Ishikawa (cell line): ENCODE results near the gene SKAP1.

Experiments
- CEBPB ChIP-seq: IDR thresholded peaks from 2 replicates; pipeline ENCODE4 v1.6.1; 2012
- CREB1 ChIP-seq: IDR thresholded peaks from 2 replicates; pipeline ENCODE4 v1.6.1; 2012; ENCODE audit warnings: low read depth
- EGR1 ChIP-seq: IDR thresholded peaks from 2 replicates; pipeline ENCODE4 v1.6.1; 2012
- EP300 ChIP-seq: IDR thresholded peaks from 2 replicates; pipeline ENCODE4 v1.6.1; 2012; ENCODE audit warnings: borderline replicate concordance
- FOXM1 ChIP-seq: IDR thresholded peaks from 2 replicates; pipeline ENCODE4 v1.6.1; 2012; ENCODE audit warnings: low read depth, borderline replicate concordance
- NFIC ChIP-seq: IDR thresholded peaks from 2 replicates; pipeline ENCODE4 v1.6.1; 2012
- RAD21 ChIP-seq: IDR thresholded peaks from 2 replicates; pipeline ENCODE4 v1.6.1; 2012; ENCODE audit warnings: low read depth
- TAF1 ChIP-seq: IDR thresholded peaks from 2 replicates; pipeline ENCODE4 v1.6.1; 2012; ENCODE audit warnings: low read depth, mild to moderate bottlenecking
- TCF12 ChIP-seq: IDR thresholded peaks from 2 replicates; pipeline ENCODE4 v1.6.1; 2012; ENCODE audit warnings: low read depth
- TEAD4 ChIP-seq: IDR thresholded peaks from 2 replicates; pipeline ENCODE4 v1.6.1; 2012
- USF1 ChIP-seq: IDR thresholded peaks from 2 replicates; pipeline ENCODE4 v1.6.1; 2012
- YY1 ChIP-seq: IDR thresholded peaks from 2 replicates; pipeline ENCODE4 v1.6.1; 2012; ENCODE audit warnings: low read depth
- ZBTB7A ChIP-seq: IDR thresholded peaks from 2 replicates; pipeline ENCODE4 v1.6.1; 2012; ENCODE audit warnings: low read depth
- TF ChIP-seq, protein P1 (sequence below): IDR thresholded peaks from 2 replicates; pipeline ENCODE4 v1.6.1; 2012
- TF ChIP-seq, protein P2 (sequence below): IDR thresholded peaks from 2 replicates; pipeline ENCODE4 v1.6.1; 2012; ENCODE audit warnings: low read depth, mild to moderate bottlenecking

The SKAP1 gene

DNA sequence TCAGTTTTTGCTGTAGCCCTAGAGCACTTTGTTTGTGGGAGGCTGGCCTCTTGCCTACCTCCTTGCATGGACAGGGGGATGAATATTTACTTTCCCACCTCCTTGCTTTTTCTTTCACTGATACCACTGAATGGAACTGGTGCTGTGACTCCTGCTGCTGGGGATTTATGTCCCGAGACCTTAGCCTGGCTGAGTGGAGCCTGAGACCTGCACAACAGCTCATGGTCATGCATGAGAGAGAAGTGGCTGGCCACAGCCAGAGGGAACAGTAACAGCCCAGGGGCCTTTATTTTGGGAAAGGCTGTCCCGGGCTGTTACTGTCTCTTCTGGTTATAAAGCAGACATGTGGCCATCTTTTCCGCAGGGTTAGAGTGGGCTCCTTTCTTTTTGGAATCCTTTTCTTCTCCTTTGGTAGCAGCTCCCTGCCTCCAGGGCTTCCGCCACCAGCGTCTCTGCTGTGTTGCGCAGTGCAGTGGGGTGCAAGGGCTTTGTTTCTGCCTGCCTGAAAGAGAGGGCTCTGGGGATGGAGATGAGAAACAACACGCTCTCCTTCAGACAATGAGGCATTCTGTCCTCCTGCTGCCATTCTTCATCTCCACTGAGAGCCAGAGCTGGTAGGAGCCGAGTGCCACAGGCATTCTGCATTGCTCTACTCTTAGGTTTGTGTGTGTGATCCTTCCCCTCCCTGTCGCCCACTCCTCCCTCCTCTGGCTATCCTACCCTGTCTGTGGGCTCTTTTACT, 307.9 kb downstream of the SKAP1 start:
- TF ChIP-seq FOXM1: no peak
- TF ChIP-seq RAD21: no peak
- no peak for TF ChIP-seq YY1
- TF ChIP-seq USF1: no peak
- no peak for TF ChIP-seq TAF1
- TF ChIP-seq, protein P1, sequence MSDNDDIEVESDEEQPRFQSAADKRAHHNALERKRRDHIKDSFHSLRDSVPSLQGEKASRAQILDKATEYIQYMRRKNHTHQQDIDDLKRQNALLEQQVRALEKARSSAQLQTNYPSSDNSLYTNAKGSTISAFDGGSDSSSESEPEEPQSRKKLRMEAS: no peak
- TF ChIP-seq TCF12: no peak
- no peak for TF ChIP-seq NFIC
- TF ChIP-seq CREB1: no peak
- no peak for TF ChIP-seq EP300
- TF ChIP-seq ZBTB7A: no peak
- no peak for TF ChIP-seq TEAD4

DNA sequence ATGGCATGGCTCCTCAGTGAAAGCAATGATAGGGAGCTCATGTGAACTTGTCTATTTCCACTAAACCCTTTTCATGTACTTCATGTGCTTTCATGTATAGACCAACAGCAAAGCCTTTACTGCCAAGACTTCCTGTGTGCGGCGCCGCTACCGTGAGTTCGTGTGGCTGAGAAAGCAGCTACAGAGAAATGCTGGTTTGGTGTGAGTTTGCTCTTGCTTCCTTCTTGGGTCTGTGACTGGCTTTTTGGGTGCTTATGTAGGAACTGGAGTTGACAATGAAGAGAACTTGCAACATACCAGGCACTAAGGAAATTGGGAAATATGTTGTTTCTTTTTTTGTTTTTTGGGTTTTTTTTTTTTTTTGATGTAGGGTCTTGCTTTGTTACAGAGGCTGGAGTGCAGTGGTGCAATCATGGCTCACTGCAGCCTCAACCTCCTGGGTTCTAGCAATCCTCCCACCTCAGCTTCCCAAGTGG, 316.8 kb downstream of the SKAP1 start:
- TF ChIP-seq FOXM1 (no peak), CREB1 (no peak), CEBPB (no peak), EGR1 (no peak)
- TF ChIP-seq, protein P1: no peak

- TF ChIP-seq CEBPB (no peak), NFIC (no peak), TAF1 (no peak), TEAD4 (no peak), CREB1 (no peak), ZBTB7A (no peak), TCF12 (no peak), USF1 (no peak), EGR1 (no peak), YY1 (no peak), EP300 (no peak), RAD21 (no peak), FOXM1 (no peak)
- TF ChIP-seq, protein P1: no peak
- TF ChIP-seq, protein P2, sequence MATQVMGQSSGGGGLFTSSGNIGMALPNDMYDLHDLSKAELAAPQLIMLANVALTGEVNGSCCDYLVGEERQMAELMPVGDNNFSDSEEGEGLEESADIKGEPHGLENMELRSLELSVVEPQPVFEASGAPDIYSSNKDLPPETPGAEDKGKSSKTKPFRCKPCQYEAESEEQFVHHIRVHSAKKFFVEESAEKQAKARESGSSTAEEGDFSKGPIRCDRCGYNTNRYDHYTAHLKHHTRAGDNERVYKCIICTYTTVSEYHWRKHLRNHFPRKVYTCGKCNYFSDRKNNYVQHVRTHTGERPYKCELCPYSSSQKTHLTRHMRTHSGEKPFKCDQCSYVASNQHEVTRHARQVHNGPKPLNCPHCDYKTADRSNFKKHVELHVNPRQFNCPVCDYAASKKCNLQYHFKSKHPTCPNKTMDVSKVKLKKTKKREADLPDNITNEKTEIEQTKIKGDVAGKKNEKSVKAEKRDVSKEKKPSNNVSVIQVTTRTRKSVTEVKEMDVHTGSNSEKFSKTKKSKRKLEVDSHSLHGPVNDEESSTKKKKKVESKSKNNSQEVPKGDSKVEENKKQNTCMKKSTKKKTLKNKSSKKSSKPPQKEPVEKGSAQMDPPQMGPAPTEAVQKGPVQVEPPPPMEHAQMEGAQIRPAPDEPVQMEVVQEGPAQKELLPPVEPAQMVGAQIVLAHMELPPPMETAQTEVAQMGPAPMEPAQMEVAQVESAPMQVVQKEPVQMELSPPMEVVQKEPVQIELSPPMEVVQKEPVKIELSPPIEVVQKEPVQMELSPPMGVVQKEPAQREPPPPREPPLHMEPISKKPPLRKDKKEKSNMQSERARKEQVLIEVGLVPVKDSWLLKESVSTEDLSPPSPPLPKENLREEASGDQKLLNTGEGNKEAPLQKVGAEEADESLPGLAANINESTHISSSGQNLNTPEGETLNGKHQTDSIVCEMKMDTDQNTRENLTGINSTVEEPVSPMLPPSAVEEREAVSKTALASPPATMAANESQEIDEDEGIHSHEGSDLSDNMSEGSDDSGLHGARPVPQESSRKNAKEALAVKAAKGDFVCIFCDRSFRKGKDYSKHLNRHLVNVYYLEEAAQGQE: no peak
These were observed 318.1 kb downstream of the SKAP1 start for GRCh38 chr17:48111937-48112241.

DNA sequence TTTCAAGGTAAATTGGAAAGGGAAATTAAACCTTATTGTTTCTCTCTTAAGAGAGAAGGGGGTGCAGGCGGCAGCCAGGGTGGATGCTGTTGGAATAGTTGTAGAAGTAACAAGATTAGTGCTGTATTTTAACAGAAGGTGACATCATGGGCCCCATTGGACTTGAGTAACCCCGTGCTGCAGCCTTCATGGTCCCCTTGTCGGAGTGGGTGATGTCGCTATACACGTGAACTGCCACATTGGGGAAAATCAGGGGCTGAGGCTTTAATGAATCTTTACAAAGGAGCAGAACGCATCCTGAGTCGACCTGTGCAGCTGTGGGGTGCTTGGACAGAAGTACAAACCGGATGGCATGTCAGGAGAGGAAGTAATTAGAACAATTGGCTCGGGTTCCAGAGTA, 319.3 kb downstream of the SKAP1 start:
- TF ChIP-seq FOXM1 (no peak), EGR1 (no peak), ZBTB7A (no peak), NFIC (no peak)
- TF ChIP-seq, protein P1: no peak

DNA sequence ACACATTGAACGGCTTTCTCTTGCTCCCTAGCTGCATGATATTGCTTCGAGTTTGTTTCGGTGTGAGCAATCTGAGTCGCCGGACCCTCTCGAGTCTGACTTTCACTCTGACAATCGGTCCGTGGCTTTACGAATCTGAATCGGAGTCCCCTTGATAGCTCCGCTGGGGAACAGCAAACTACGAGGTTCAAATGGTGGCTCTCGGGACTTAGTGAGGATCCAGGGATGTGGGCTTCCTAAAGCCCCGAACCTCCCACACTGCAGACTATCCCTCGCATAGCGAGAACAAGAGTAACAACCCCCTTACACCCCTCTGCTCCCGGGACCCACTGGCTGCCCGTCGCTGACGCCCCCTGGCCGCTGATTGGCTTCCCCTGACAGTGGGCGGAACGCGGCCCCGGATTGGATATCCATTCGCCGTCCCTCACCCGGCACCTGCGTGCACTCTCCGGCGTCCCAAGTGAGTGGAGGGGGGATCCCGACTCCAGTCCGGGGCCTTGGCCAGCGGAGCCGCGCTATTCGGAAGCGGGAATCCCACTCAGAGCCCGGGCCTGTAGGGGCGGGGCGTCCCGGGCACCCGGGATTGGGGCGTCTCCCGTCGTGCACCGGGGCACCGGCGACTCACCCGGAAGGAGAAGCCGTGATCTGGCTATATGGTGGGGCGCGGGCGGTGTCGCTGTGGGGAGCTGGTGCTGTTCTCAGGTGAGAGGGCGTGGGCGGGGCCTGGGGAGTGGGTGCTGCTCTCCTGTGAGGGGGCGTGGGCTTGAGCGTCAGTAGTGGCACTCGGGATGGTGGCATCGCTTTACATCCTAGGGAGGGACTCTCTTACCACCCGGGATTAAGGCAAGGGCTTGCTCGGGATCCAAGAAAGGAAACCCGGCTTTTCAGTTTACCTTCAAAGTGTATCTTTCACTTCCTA, 322.6 kb downstream of the SKAP1 start, which contains the start of gene SNX11:
SNX11 (plus strand) TSS at position 630 of the 919 bp plus-strand sequence. CDS start 4,278 bp downstream, outside the sequence.
- TF ChIP-seq TEAD4 (0 out of 2 replicates have a peak, but pooled peaks have one; percentile 6), TAF1 (peak; percentile 57; the same call in 1 of the 2 replicates), CREB1 (no peak), CEBPB (no peak), FOXM1 (0 out of 2 replicates have a peak, but pooled peaks have one; percentile 34), YY1 (peak; percentile 54; the same call in 1 of the 2 replicates), EGR1 (peak; percentile 94), NFIC (no peak), RAD21 (no peak; the same call in 1 of the 2 replicates), TCF12 (peak; percentile 56), ZBTB7A (peak; percentile 88), USF1 (0 out of 2 replicates have a peak, but pooled peaks have one; percentile 20), EP300 (peak; percentile 33; the same call in 1 of the 2 replicates)
- TF ChIP-seq, protein P2: no peak
- TF ChIP-seq, protein P1: peak; percentile 82
